ENCODE data around the gene MTRF1L. TPM values are rescaled to one million over a fixed set of nuclear protein-coding genes. Genes with fewer than 3 reads are reported as not detected.

The MTRF1L gene
- polyA plus RNA-seq, 1 donor (not counting 4 experiments of a cell fraction or from before 2014, with no cell fraction given) = 19.0 TPM

DNA sequence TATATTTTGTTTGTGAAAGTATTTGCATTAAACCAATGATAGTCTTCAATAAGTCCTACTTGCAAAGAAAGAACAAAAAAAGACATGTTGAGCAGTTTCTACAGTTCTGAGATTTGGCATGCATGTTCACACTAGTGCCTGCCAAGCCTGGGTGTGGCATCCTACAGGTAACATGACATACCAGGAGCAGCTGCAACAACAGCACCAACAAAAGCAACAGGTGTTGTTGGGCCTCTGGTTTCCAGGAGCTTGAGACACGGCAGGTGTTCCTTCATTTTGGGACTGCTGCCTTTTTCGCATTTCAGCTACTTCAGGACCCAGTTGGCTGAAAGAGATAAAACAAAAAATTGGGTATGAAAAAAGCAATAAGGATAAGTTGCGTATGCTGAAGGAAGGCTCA, 41.2 kb upstream of the MTRF1L start:
- TF ChIP-seq, protein P1, sequence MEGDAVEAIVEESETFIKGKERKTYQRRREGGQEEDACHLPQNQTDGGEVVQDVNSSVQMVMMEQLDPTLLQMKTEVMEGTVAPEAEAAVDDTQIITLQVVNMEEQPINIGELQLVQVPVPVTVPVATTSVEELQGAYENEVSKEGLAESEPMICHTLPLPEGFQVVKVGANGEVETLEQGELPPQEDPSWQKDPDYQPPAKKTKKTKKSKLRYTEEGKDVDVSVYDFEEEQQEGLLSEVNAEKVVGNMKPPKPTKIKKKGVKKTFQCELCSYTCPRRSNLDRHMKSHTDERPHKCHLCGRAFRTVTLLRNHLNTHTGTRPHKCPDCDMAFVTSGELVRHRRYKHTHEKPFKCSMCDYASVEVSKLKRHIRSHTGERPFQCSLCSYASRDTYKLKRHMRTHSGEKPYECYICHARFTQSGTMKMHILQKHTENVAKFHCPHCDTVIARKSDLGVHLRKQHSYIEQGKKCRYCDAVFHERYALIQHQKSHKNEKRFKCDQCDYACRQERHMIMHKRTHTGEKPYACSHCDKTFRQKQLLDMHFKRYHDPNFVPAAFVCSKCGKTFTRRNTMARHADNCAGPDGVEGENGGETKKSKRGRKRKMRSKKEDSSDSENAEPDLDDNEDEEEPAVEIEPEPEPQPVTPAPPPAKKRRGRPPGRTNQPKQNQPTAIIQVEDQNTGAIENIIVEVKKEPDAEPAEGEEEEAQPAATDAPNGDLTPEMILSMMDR (optimal IDR thresholded peaks at IDR 0.05 in 1 of 3, IDR thresholded peaks at IDR 0.05 in 1 of 3, conservative IDR thresholded peaks at IDR 0.05 in 1 of 3; ENCODE audit: extremely low read depth in 1 of 3, insufficient read depth in 2 of 3, low read length in 3 of 3) = no peak
- TF ChIP-seq EZH2 (IDR thresholded peaks at IDR 0.05; ENCODE audit: low read length) = no peak
- H3K4me2 ChIP-seq (ENCODE audit: control insufficient read depth, extremely low read depth, insufficient read depth, low read depth, low read length) = no peak overlapping the region
- no peak overlapping the region for H3K27ac ChIP-seq (ENCODE audit: control insufficient read depth, insufficient read depth, low read length)
- H3K4me3 ChIP-seq (ENCODE audit: control insufficient read depth in 2 of 3, extremely low read depth in 1 of 3, insufficient read depth in 2 of 3, low read depth in 1 of 3, low read length in 3 of 3) = no peak overlapping the region
- dilution Hi-C loops (cut with MboI; ENCODE audit: extremely low pct_ligation_motif_present, low sequenced_read_pairs) = loop anchor here (25.0 kb wide), 1 partner anchor 169 kb away; no protein-coding TSS in a partner anchor
- no peaks in the 10 kb centered on the region for H3K9me1 ChIP-seq (ENCODE audit: control insufficient read depth, extremely low read depth, insufficient read depth, low read length)
- no peaks in the 10 kb centered on the region for H3K79me2 ChIP-seq (ENCODE audit: control insufficient read depth, insufficient read depth, low read length)
- FAIRE-seq (no peak), DNase-seq (ENCODE audit: low read depth, low spot score) (no peak)
- no peaks in the 10 kb centered on the region for H3K4me1 ChIP-seq (ENCODE audit: control insufficient read depth, extremely low read depth, insufficient read depth, low read length)
- H3K9me3 ChIP-seq (ENCODE audit: control insufficient read depth, low read depth, low read length) = no peaks in the 10 kb centered on the region
- no peak overlapping the region for H2AFZ ChIP-seq (ENCODE audit: control insufficient read depth, low read length)
- H3K36me3 ChIP-seq (ENCODE audit: control insufficient read depth in 2 of 2, extremely low read depth in 1 of 2, insufficient read depth in 2 of 2, low read length in 2 of 2) = no peaks in the 10 kb centered on the region
- no peaks in the 10 kb centered on the region for H4K20me1 ChIP-seq (ENCODE audit: control insufficient read depth, extremely low read depth, insufficient read depth, low read length)
- H3K27me3 ChIP-seq (ENCODE audit: control insufficient read depth, extremely low read depth, insufficient read depth, low read length) = no peaks in the 10 kb centered on the region
- H3K9ac ChIP-seq (ENCODE audit: control insufficient read depth, extremely low read depth, insufficient read depth, low read length) = no peak overlapping the region

DNA sequence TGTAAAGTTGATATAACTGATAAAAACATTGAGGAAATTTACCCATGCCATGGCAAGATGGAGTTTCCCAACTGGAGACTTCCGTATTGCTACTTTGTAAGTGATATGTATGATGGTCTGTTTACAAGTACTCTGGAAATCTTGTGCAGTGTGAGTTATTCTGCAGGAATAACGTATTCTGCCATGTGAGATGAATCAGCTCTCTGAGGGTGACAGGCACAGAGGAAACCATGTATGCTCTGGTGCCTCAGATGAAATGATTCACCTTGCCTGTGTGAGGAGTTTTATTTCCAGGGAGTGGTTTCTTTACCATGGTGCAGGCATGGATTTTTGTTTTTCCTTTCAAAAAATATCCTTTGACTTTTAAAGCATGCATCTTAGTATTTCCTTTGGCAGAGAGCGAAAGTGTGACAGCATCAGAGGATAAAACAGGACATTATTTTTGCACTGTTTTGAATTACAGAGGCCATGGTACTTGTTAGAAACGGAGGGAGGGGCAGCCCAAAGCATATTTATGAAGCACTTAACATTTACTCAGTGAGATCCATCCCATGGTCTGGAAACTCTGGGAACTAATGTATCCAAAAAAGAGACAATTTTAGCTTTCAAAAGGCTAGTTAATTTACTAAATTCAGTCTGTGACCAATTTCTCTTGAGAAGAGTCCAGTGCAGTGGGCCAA, 36.0 kb upstream of the MTRF1L start:
- no peak overlapping the region for H3K9ac ChIP-seq (ENCODE audit: control insufficient read depth, extremely low read depth, insufficient read depth, low read length)
- H3K4me1 ChIP-seq (ENCODE audit: control insufficient read depth, extremely low read depth, insufficient read depth, low read length) = no peaks in the 10 kb centered on the region
- H3K9me1 ChIP-seq (ENCODE audit: control insufficient read depth, extremely low read depth, insufficient read depth, low read length) = no peaks in the 10 kb centered on the region
- no peak overlapping the region for H2AFZ ChIP-seq (ENCODE audit: control insufficient read depth, low read length)
- no peak overlapping the region for H3K4me2 ChIP-seq (ENCODE audit: control insufficient read depth, extremely low read depth, insufficient read depth, low read depth, low read length)
- no peaks in the 10 kb centered on the region for H3K9me3 ChIP-seq (ENCODE audit: control insufficient read depth, low read depth, low read length)
- no peak overlapping the region for H3K4me3 ChIP-seq (ENCODE audit: control insufficient read depth in 2 of 3, extremely low read depth in 1 of 3, insufficient read depth in 2 of 3, low read depth in 1 of 3, low read length in 3 of 3)
- FAIRE-seq (no peak), DNase-seq (ENCODE audit: low read depth, low spot score) (no peak)
- H3K36me3 ChIP-seq (ENCODE audit: control insufficient read depth in 2 of 2, extremely low read depth in 1 of 2, insufficient read depth in 2 of 2, low read length in 2 of 2) = no peaks in the 10 kb centered on the region
- dilution Hi-C loops (cut with MboI; ENCODE audit: extremely low pct_ligation_motif_present, low sequenced_read_pairs) = loop anchor here (25.0 kb wide), 1 partner anchor 174 kb away; no protein-coding TSS in a partner anchor
- H4K20me1 ChIP-seq (ENCODE audit: control insufficient read depth, extremely low read depth, insufficient read depth, low read length) = no peaks in the 10 kb centered on the region
- no peaks in the 10 kb centered on the region for H3K27me3 ChIP-seq (ENCODE audit: control insufficient read depth, extremely low read depth, insufficient read depth, low read length)
- H3K27ac ChIP-seq (ENCODE audit: control insufficient read depth, insufficient read depth, low read length) = no peak overlapping the region
- TF ChIP-seq, protein P1 (optimal IDR thresholded peaks at IDR 0.05 in 1 of 3, IDR thresholded peaks at IDR 0.05 in 1 of 3, conservative IDR thresholded peaks at IDR 0.05 in 1 of 3; ENCODE audit: extremely low read depth in 1 of 3, insufficient read depth in 2 of 3, low read length in 3 of 3) = no peak
- TF ChIP-seq EZH2 (IDR thresholded peaks at IDR 0.05; ENCODE audit: low read length) = no peak
- no peaks in the 10 kb centered on the region for H3K79me2 ChIP-seq (ENCODE audit: control insufficient read depth, insufficient read depth, low read length)

All from keratinocyte (primary cell).